Activated naive CD4-positive, alpha-beta T cell treated with anti-CD3 and anti-CD28 coated beads, Interleukin-2, amount 50 U/mL, for 16 hours (primary cell): ENCODE results near the gene RNF220.
"Not testable (repeated sequence)": the region's sequence is repeated elsewhere in the genome, so short reads cannot be mapped to it uniquely, and the experiment has no call there.

Source experiments
- DNase-seq: peaks from one replicate; pipeline ENCODE4 v3.0.0-alpha.2; 2020

The RNF220 gene

GRCh38 chr1:44554706-44555105, 149.7 kb downstream of the RNF220 start:
- DNase-seq = no peak

DNA sequence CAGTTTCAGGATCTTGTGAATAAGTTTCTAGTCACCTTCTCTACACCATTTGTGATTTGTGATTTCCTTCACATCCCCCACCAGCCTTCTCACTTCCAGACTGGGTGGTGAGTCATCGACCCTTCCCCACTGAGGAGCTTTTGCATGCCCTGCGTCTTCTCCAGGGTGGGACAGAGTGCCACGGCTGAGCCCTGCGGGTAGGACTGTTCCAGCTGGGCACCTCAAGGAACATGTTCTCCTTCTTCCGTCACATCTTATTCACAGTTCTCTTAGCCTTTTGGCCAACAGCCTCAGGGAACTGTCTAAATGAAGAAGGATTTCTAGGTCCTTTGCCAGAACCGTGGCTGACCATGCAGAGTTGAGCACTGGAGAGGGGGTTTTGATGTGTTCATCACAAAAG, 152.7 kb downstream of the RNF220 start:
- DNase-seq = no peak

GRCh38 chr1:44558883-44559282, 153.8 kb downstream of the RNF220 start:
- DNase-seq = no peak

- DNase-seq = no peak
Observed at GRCh38 chr1:44559330-44559729, 154.3 kb downstream of the RNF220 start.

- DNase-seq = no peak
Observed at GRCh38 chr1:44559913-44560312, 154.9 kb downstream of the RNF220 start.

GRCh38 chr1:44560696-44561095, 155.6 kb downstream of the RNF220 start:
- DNase-seq = not testable (repeated sequence)

DNA sequence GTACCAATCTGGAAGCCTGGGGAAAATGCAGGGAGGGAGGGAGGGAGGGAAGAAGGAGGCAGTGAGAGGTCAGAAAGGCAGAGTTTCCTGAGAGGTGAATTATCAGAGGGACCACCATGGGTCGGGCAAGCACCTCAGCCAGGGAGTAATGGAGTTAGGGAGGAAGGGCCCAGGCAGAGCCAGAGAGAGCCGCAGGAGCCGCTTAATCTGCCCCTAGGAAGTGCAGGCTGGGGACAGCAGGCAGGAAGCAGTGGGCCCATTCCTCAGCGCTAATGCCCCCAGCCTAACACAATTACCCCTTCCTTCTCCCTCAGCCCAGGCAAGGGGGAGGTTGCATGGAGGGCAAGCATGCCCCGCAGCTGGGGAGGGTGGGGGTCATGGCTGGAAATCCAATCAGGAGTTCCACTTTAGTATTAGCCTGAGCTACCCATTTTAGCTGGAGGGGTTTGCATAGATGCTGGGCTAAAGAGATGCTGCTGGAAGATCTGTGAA, 160.2 kb downstream of the RNF220 start:
- no peak for DNase-seq

DNA sequence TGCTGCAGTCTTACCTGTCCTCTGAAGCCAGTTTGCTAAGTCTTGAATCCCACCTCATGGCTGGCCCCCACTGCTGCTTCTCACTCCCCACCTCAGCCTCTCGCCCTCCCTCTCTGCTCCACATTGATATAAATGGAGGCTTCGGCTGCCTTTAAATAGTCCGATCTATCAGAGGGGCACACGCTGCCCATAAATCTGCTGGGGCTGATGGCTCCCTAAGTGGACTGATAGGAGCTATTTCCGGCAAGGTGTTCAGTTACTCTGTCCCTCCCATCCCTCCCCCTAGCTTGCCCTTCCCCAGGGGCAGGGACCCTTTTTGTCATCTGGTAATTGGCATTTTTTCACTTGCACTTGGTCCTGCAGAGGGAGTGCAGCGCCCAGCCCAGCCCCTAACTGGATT, 160.8 kb downstream of the RNF220 start:
- no peak for DNase-seq

- DNase-seq = no peak
Observed at GRCh38 chr1:44566281-44567046, 161.4 kb downstream of the RNF220 start.

DNA sequence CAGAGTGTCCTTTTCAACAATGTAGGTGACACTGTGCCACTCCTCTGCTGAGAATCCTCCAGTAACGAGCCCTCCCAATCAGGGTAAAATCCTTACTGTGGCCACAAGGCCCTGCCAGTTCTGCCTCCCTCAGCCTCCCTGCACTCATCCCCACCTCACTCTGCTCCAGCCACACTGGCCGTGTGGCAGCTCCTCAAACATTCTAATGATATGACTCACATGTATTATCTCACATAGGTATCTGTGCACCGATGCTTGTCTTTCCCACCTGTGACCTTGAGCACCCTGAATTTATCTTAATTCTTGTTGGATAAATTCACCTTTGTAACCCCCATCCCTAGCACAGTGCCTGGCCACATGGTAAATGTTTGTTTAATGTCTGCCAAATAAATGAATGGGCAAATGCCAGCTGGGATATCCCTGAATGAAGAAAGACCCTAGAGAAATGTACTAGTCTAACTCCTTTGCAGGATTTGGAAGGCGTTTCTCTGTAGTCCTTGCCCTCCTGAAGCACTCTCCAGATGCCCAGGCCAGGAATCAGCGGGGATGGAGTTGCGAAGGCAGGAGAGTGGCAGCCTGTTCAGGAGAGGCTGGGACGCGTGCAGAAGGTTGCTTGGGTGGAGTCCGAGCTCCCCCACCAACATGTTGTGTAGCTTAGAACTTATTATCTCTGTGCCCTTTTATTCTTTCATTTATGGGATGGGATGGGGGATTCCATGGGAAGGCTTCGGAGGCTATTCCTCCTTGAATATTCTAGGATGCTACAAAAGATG, 163.3 kb downstream of the RNF220 start:
- no peak for DNase-seq

- DNase-seq = no peak
Observed at GRCh38 chr1:44569491-44569890, 164.4 kb downstream of the RNF220 start.

GRCh38 chr1:44571712-44572571, 166.9 kb downstream of the RNF220 start:
- no peak for DNase-seq

DNA sequence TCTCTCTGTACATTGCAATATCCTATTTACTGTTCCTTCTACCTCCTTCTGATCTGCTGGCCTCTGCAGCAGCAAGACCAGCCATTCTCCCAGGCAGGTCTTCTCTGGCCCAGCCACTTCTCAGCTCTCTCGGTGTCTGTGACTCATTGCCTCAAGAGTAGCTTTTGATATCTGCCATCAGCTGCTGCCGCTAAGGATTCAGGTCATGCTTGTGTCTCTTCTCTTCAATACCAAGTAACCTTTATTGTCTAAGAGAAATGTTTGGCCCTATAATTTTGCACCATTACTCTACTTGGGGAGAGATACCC, 167.5 kb downstream of the RNF220 start:
- DNase-seq = no peak

GRCh38 chr1:44575396-44575795, 170.3 kb downstream of the RNF220 start:
- no peak for DNase-seq

DNA sequence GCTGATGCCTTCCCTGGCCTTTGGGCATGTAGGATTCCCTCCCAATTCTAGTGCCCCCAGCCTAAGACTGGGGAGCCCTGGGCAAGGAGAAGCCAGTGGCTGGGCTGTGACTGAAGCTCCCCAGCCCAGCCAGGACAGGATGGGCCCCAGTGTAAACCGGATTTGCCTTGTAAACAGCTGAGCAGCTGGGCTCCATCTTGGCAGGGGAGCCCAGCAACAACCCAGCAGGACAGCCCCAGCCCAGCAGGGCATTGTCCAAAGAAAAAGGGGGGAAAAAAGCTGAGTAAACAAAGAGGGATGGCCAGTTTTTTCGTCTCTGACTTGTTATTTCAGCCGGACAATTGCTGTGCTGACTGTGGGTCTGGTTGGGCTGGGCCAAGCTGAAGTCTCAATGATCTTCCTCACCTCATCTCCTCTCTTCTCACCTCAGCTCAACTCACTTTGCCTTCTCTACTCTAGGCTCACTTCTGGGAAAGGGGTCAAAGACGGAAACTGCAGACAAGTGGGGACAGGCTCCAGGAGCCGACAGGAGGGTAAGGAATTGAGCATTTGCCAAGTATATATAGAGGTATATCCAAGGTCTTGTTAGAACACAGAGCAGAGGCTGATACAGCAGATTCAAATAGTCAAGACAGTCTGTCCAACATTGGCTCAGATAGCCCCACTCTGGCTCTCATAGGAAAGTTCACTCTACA, 171.5 kb downstream of the RNF220 start:
- DNase-seq = no peak

- no peak for DNase-seq
Observed at GRCh38 chr1:44581205-44581604, 176.2 kb downstream of the RNF220 start.

DNA sequence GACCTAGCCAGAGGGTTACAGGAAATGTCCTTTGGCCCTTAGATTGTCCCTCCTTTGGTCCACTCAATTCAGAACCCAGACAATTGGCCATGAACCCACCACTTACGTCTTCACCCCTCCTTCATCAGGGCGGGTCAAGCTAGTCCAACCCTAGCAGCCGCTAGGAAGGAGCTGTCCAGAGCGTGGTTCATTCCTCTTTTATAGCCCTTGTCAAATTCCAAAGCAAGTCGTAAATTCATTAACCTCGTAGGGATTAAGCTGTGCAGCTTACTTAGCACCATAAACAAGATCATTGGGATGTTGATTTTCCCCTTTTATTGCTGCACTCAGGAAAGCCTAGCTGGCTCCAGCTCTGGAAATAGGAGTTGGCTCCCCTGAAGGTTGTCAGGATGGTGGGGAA, 179.1 kb downstream of the RNF220 start:
- no peak for DNase-seq

- no peak for DNase-seq
Observed at GRCh38 chr1:44585315-44585920, 180.4 kb downstream of the RNF220 start.

DNA sequence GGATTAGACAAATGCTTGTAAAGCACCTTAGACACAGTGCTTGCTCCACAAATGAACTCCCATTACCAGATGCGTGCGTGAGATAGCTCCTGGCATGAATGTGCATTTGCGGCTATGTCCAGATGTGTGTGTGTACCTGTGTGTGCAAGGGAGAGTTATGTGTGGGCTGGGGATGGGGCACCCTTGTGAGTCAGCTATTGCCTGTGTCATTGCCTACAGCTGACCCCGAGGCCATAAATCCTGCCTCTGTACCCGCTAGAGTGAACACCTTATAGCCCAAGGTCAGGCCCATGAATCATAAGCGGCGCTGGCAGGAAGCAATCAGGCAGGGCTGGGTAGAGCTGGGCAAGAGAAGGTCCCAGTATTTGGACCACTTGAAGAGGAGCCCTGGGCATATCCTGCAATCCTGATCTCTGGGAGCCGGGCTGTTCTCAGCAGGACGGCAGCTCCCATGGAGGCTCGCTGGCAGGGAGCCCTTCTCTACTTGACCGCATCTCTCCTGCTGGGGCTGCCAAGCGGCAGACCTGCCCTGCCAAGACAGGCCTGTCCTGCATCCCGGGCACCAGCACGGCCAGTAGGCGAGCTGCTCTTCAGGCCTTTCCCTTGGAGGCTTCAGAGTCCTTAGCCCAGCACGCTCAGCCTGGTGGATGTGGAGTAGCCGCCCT, 182.9 kb downstream of the RNF220 start:
- DNase-seq = no peak

DNA sequence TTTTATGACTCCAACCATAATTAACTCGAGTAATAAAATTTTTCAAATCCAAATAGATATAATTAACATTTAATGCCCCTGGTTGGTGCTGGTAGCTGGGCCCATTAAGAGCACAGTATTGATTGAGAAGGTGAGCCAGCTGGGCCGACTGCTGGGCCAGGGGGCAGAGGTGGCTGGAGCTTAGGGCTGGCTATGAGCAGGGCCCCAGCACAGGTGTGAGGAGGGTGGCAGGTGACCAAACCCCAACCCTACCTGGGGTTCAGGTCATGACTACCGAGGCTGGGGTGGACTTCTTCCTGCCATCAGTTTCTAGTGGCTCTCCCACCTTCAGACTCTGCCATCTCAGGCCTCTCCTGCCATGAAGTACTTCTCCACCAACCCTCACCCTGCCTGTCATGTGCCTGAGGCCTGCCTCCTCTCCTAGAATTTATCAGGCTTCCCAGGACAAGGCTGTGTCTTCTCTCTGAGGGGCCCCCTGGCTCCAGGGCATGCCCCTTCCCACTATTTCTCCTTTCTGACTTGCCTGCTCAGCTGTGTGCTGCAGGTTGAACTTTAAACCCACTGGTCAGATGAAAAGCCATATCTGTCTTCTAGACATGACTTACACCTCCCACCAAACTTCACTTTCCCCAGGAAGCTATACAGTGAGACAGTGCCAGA, 183.6 kb downstream of the RNF220 start:
- no peak for DNase-seq

DNA sequence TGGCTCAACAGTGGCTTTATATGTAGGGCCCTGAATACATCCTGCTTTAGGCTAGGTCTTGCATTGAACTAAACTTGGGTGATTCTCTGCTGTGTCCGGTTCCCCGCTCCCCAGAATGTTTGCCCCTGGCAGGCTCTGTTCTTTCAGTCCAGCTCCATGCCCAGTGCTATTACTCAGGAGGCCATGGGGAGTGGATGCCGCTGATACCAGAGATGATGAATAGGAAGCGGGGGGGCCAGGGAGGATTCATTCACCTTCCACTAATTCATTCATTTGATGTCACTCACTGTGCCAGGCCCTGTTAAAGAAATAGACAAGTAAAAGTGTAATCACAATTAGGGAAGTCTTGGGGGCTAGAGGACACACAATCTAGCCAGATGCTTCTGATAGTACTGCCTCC, 185.4 kb downstream of the RNF220 start:
- no peak for DNase-seq
